LNCAP (cell line): ENCODE measurements around the gene PGRMC2.

Experiments used
- CTCF ChIP-seq: fragments of 450-650 bp; IDR thresholded peaks from 2 replicates; pipeline ENCODE4 v1.5.1; 2017; ENCODE audit warnings: mild to moderate bottlenecking

Gene PGRMC2

GRCh38 chr4:128323401-128323800 lies 35.8 kb upstream of the PGRMC2 start:
- TF ChIP-seq CTCF: no peak

- TF ChIP-seq CTCF: no peak
Measured at GRCh38 chr4:128322986-128323385, 35.4 kb upstream of the PGRMC2 start.

- TF ChIP-seq CTCF: no peak
Measured at GRCh38 chr4:128322311-128322710, 34.7 kb upstream of the PGRMC2 start.

GRCh38 chr4:128320656-128321055 lies 33.0 kb upstream of the PGRMC2 start:
- no peak for TF ChIP-seq CTCF

DNA sequence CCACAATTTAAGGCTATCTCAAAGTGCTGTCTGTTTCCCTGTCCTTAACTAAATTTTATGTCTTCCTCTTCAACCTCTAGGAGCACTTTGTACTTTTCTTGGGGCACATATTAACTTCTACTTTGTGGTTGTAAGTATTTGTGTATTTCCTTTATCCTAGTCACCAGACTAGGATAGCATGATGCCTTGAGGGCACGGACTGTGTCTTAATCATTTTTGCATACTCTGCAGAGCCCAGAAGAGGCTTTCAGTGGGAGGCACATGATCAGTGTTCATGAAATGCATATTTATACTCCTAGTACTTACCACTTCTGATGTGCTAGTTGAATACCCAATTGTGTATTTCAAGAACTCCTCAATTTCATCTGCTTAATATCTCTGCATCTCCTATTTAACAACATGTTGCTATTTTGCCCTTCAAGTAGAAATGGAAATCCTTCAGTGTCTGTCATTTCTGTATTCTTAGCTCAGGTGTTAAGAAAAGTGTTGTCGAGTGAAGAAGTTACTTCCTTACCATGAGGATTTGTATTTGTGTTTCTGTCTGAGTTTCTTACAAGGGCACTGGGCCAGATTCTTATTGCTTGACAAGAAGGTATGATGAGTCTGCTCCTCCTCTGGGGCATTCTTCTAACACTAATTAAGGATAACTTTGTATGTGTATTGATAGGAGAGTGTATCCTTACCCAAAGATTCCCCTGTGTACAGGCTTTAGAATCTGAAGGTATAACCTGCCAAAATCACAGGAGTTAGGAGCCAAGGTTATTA lies 28.3 kb upstream of the PGRMC2 start:
- no peak for TF ChIP-seq CTCF

- TF ChIP-seq CTCF: no peak
Measured at GRCh38 chr4:128311659-128312403, 24.2 kb upstream of the PGRMC2 start.

GRCh38 chr4:128310266-128310697 lies 22.7 kb upstream of the PGRMC2 start:
- TF ChIP-seq CTCF: no peak
